WTC11 (cell line): ENCODE results near the gene SELENOP. TPM values are rescaled to one million over a fixed set of nuclear protein-coding genes. Genes with fewer than 3 reads are reported as not detected.

Source experiments
- ATAC-seq: fragments of 200-7000 bp; cut with Tn5 transposase; 2 replicates; pipeline ENCODE4 v1.10.0; 2021; ENCODE audit warnings: mild to moderate bottlenecking, moderate library complexity
- CTCF ChIA-PET: fragments of 300-600 bp; sonication (Branson Sonifier 250); formaldehyde crosslinking; loops from one replicate; lab custom pipeline; 2021; ENCODE audit warnings: antibody characterized with exemption; lab: Charles Lee
- POLR2A ChIA-PET: fragments of 350-600 bp; sonication (Branson Sonifier 250); formaldehyde crosslinking; loops from one replicate; lab custom pipeline; 2021; ENCODE audit warnings: antibody characterized with exemption; lab: Charles Lee
- DNase-seq: peaks from one replicate; pipeline ENCODE4 v3.0.0; 2021; ENCODE audit warnings: low spot score
- H3K27ac Mint-ChIP-seq: 2 replicates; pipeline ENCODE4 v1.8.0; 2021; ENCODE audit warnings: mixed read lengths
- H3K27me3 Mint-ChIP-seq: 2 replicates; pipeline ENCODE4 v1.8.0; 2021; ENCODE audit warnings: low read depth, mild to moderate bottlenecking, moderate library complexity, mixed read lengths
- H3K36me3 Mint-ChIP-seq: 2 replicates; pipeline ENCODE4 v1.8.0; 2021; ENCODE audit warnings: mixed read lengths
- H3K4me1 Mint-ChIP-seq: 2 replicates; pipeline ENCODE4 v1.8.0; 2022; ENCODE audit warnings: mixed read lengths
- H3K4me3 Mint-ChIP-seq: 2 replicates; pipeline ENCODE4 v1.8.0; 2021; ENCODE audit warnings: mild to moderate bottlenecking, moderate library complexity, mixed read lengths
- H3K9me3 Mint-ChIP-seq: 2 replicates; pipeline ENCODE4 v1.8.0; 2021; ENCODE audit warnings: mixed read lengths
- ATF6 ChIP-seq: sonication (generic); formaldehyde crosslinking; IDR thresholded peaks from 2 replicates; pipeline ENCODE4 v1.8.1; 2023; ENCODE audit warnings: mild to moderate bottlenecking, missing genetic modification reagents
- ESRRA ChIP-seq: sonication (generic); formaldehyde crosslinking; IDR thresholded peaks from 2 replicates; pipeline ENCODE4 v1.8.1; 2022; ENCODE audit warnings: mild to moderate bottlenecking, missing genetic modification reagents, borderline replicate concordance
- HMGA2 ChIP-seq: fragments of 250-450 bp; sonication (Bioruptor Pico); IDR thresholded peaks from 2 replicates; pipeline ENCODE4 v1.4.0; 2021; ENCODE audit warnings: mild to moderate bottlenecking, moderate library complexity
- IRF1 ChIP-seq: sonication (generic); formaldehyde crosslinking; IDR thresholded peaks from 2 replicates; pipeline ENCODE4 v1.8.0; 2023; ENCODE audit warnings: missing genetic modification reagents
- JAZF1 ChIP-seq: fragments of 250-450 bp; sonication (Bioruptor Pico); IDR thresholded peaks from 2 replicates; pipeline ENCODE4 v1.9.0; 2021; ENCODE audit warnings: moderate library complexity, mild to moderate bottlenecking, inconsistent platforms
- NFYB ChIP-seq: sonication (generic); formaldehyde crosslinking; conservative IDR thresholded peaks from 2 replicates; pipeline ENCODE4 v1.8.0; 2022; ENCODE audit warnings: low read depth, missing genetic modification reagents
- NR1H2 ChIP-seq: sonication (generic); formaldehyde crosslinking; IDR thresholded peaks from 2 replicates; pipeline ENCODE4 v1.9.0; 2021; ENCODE audit warnings: mild to moderate bottlenecking, moderate library complexity, missing genetic modification reagents
- PRRX2 ChIP-seq: fragments of 250-450 bp; sonication (Bioruptor Pico); IDR thresholded peaks from 2 replicates; pipeline ENCODE4 v1.8.0; 2021; ENCODE audit warnings: mild to moderate bottlenecking
- RELA ChIP-seq: sonication (generic); formaldehyde crosslinking; IDR thresholded peaks from 2 replicates; pipeline ENCODE4 v1.8.1; 2022; ENCODE audit warnings: missing genetic modification reagents, mild to moderate bottlenecking, borderline replicate concordance
- SMAD4 ChIP-seq: sonication (generic); formaldehyde crosslinking; IDR thresholded peaks from 2 replicates; pipeline ENCODE4 v1.8.0; 2022; ENCODE audit warnings: mild to moderate bottlenecking, missing genetic modification reagents
- TEAD1 ChIP-seq: sonication (generic); formaldehyde crosslinking; IDR thresholded peaks from 2 replicates; pipeline ENCODE4 v1.8.0; 2022; ENCODE audit warnings: mild to moderate bottlenecking, missing genetic modification reagents
- ZBTB43 ChIP-seq: sonication (generic); formaldehyde crosslinking; IDR thresholded peaks from 2 replicates; pipeline ENCODE4 v1.8.1; 2023; ENCODE audit warnings: mild to moderate bottlenecking, missing genetic modification reagents
- ZMAT4 ChIP-seq: fragments of 250-450 bp; sonication (Bioruptor Pico); IDR thresholded peaks from 2 replicates; pipeline ENCODE4 v1.9.0; 2021; ENCODE audit warnings: mild to moderate bottlenecking
- ZNF121 ChIP-seq: sonication (generic); formaldehyde crosslinking; IDR thresholded peaks from 2 replicates; pipeline ENCODE4 v1.8.0; 2023; ENCODE audit warnings: missing genetic modification reagents
- ZNF423 ChIP-seq: fragments of 250-450 bp; sonication (Bioruptor Pico); IDR thresholded peaks from 2 replicates; pipeline ENCODE4 v2.1.2; 2022; ENCODE audit warnings: mild to moderate bottlenecking, moderate library complexity
- total RNA-seq: library from RNA; stranded (reverse); gene quantifications from 3 replicates; pipeline ENCODE4 v1.2.3, GENCODE V29; 2021
- TF ChIP-seq, protein P1 (sequence below): fragments of 250-450 bp; sonication (Bioruptor Pico); IDR thresholded peaks from 2 replicates; pipeline ENCODE4 v2.1.2; 2022; ENCODE audit warnings: mild to moderate bottlenecking, moderate library complexity
- TF ChIP-seq, protein P2 (sequence below): sonication (generic); formaldehyde crosslinking; IDR thresholded peaks from 2 replicates; pipeline ENCODE4 v1.8.1; 2023; ENCODE audit warnings: mild to moderate bottlenecking, missing genetic modification reagents, moderate library complexity
- TF ChIP-seq, protein P3 (sequence below): sonication (generic); formaldehyde crosslinking; IDR thresholded peaks from 2 replicates; pipeline ENCODE4 v1.8.0; 2022; ENCODE audit warnings: mild to moderate bottlenecking, missing genetic modification reagents
- TF ChIP-seq, protein P4 (sequence below): sonication (generic); formaldehyde crosslinking; IDR thresholded peaks from 2 replicates; pipeline ENCODE4 v1.8.1; 2022; ENCODE audit warnings: low read depth, missing genetic modification reagents, borderline replicate concordance

The SELENOP gene
- total RNA-seq, 1 experiment from 2014 or later, result 13.2 TPM

DNA sequence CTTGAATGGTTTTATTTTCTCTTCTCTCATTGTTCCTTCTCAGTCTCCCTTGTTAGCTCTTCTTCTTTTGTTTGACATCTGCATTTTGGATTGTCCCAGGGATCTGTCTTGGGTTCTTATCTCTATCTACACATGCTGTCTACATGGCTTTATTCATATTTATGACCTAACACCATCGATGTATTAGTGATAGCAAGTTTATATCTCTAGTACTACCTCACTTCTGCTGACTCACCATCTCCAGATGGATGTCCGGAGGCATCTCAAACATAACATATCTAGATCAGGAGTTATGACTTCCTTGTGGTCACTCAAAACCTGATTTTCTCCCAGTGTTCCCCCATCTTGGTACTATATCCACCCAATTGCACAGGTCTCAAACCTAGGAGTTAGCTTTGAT is 19.2 kb upstream of the SELENOP start (continued):
- no peak for TF ChIP-seq ZNF121 (CRISPR knock-in tag)
- TF ChIP-seq, all 79 proteins: peak for 0

DNA sequence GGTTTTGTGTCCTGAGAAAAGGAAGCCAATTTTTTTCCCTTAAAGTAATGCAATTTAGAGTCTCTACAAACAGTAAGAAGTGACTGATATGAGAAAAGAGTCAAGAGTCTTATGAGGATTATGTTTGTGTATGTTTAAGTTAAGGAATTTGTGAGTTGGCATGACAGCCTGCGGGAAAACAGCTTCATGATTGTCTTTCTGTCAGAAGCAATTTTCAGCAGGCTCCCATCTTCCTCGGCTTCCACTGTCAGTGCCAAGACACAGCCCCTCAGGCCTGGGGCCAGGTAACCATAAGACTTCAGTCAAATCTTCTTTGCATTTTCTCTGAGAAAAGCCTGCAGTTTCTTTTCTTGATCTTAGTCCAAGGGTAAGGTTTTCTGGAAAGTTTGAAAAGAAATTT is 17.0 kb upstream of the SELENOP start:
- ATAC-seq, result no peak

GRCh38 chr5:42826757-42827515 is 15.2 kb upstream of the SELENOP start:
- POLR2A ChIA-PET, result interaction anchor here (0.9 kb wide), 1 partner anchor 15 kb away, joined by 3 read pairs; the partner anchor contains the start of gene SELENOP
- Mint-ChIP-seq H3K27ac (no peak overlapping the region), H3K4me3 (no peak overlapping the region), H3K4me1 (no peaks in the 10 kb centered on the region), H3K36me3 (no peaks in the 10 kb centered on the region), H3K9me3 (no peaks in the 10 kb centered on the region), H3K27me3 (no peaks in the 10 kb centered on the region)
- ATAC-seq, result no peak
- CTCF ChIA-PET, result no interaction called here
- no peak for DNase-seq
- no peak for TF ChIP-seq ESRRA
- TF ChIP-seq TEAD1 (CRISPR knock-in tag), result no peak
- TF ChIP-seq, protein P1, sequence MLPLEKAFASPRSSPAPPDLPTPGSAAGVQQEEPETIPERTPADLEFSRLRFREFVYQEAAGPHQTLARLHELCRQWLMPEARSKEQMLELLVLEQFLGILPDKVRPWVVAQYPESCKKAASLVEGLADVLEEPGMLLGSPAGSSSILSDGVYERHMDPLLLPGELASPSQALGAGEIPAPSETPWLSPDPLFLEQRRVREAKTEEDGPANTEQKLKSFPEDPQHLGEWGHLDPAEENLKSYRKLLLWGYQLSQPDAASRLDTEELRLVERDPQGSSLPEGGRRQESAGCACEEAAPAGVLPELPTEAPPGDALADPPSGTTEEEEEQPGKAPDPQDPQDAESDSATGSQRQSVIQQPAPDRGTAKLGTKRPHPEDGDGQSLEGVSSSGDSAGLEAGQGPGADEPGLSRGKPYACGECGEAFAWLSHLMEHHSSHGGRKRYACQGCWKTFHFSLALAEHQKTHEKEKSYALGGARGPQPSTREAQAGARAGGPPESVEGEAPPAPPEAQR (CRISPR knock-in tag), result no peak
- TF ChIP-seq, protein P2, sequence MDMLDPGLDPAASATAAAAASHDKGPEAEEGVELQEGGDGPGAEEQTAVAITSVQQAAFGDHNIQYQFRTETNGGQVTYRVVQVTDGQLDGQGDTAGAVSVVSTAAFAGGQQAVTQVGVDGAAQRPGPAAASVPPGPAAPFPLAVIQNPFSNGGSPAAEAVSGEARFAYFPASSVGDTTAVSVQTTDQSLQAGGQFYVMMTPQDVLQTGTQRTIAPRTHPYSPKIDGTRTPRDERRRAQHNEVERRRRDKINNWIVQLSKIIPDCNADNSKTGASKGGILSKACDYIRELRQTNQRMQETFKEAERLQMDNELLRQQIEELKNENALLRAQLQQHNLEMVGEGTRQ (CRISPR knock-in tag), result no peak
- no peak for TF ChIP-seq NFYB (CRISPR knock-in tag)
- TF ChIP-seq HMGA2, result no peak
- no peak for TF ChIP-seq JAZF1 (CRISPR knock-in tag)
- TF ChIP-seq, protein P3, sequence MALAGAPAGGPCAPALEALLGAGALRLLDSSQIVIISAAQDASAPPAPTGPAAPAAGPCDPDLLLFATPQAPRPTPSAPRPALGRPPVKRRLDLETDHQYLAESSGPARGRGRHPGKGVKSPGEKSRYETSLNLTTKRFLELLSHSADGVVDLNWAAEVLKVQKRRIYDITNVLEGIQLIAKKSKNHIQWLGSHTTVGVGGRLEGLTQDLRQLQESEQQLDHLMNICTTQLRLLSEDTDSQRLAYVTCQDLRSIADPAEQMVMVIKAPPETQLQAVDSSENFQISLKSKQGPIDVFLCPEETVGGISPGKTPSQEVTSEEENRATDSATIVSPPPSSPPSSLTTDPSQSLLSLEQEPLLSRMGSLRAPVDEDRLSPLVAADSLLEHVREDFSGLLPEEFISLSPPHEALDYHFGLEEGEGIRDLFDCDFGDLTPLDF (CRISPR knock-in tag), result no peak
- no peak for TF ChIP-seq ZNF423
- TF ChIP-seq NR1H2, result no peak
- no peak for TF ChIP-seq SMAD4 (CRISPR knock-in tag)

More for the DNA sequence above, 17.0 kb upstream of the SELENOP start:
- CTCF ChIA-PET, result no interaction called here
- Mint-ChIP-seq H3K27me3 (no peaks in the 10 kb centered on the region), H3K4me1 (no peaks in the 10 kb centered on the region), H3K27ac (no peak overlapping the region), H3K4me3 (no peak overlapping the region), H3K36me3 (no peaks in the 10 kb centered on the region), H3K9me3 (no peaks in the 10 kb centered on the region)
- DNase-seq, result no peak
- no peak for TF ChIP-seq PRRX2
- no peak for TF ChIP-seq RELA
- TF ChIP-seq ZBTB43, result no peak
- no peak for TF ChIP-seq IRF1 (CRISPR knock-in tag)
- TF ChIP-seq ATF6 (CRISPR knock-in tag), result no peak
- TF ChIP-seq ZMAT4 (CRISPR knock-in tag), result no peak
- TF ChIP-seq, protein P4, sequence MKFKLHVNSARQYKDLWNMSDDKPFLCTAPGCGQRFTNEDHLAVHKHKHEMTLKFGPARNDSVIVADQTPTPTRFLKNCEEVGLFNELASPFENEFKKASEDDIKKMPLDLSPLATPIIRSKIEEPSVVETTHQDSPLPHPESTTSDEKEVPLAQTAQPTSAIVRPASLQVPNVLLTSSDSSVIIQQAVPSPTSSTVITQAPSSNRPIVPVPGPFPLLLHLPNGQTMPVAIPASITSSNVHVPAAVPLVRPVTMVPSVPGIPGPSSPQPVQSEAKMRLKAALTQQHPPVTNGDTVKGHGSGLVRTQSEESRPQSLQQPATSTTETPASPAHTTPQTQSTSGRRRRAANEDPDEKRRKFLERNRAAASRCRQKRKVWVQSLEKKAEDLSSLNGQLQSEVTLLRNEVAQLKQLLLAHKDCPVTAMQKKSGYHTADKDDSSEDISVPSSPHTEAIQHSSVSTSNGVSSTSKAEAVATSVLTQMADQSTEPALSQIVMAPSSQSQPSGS (CRISPR knock-in tag), result no peak
- POLR2A ChIA-PET, result no interaction called here
